Sigmoid colon (tissue), 7 donors: ENCODE results near the gene MGST2. TPM values are rescaled to one million over a fixed set of nuclear protein-coding genes. Genes with fewer than 3 reads are reported as not detected.
"Not testable (repeated sequence)": the region's sequence is repeated elsewhere in the genome, so short reads cannot be mapped to it uniquely, and the experiment has no call there.

ENCODE experiments used
- DNase-seq: peaks from one replicate; pipeline ENCODE4 v3.0.0-alpha.2; 2019
- H3K27ac ChIP-seq, 4 donors: fragments of 200-600 bp; sonication (generic); one replicate each; pipeline ENCODE4 v1.5.1; 2016 to 2019; ENCODE audit warnings: mild to moderate bottlenecking in 1 of 4
- H3K27me3 ChIP-seq, 3 donors: fragments of 200-600 bp; sonication (generic); one replicate each; pipeline ENCODE4 v1.5.1; 2019; ENCODE audit warnings: mild to moderate bottlenecking in 1 of 3
- H3K36me3 ChIP-seq, 4 donors: fragments of 200-600 bp; sonication (generic); one replicate each; pipeline ENCODE4 v1.5.1; 2016 to 2019
- H3K4me1 ChIP-seq, 4 donors: fragments of 200-600 bp; sonication (generic); one replicate each; pipeline ENCODE4 v1.5.1; 2017 to 2019
- H3K4me3 ChIP-seq, 4 donors: fragments of 200-600 bp; sonication (generic); one replicate each; pipeline ENCODE4 v1.5.1; 2017 to 2019; ENCODE audit warnings: mild to moderate bottlenecking in 2 of 4, moderate library complexity in 1 of 4
- H3K9me3 ChIP-seq, 4 donors: fragments of 200-600 bp in 3 of 4; sonication (generic) in 3 of 4; one replicate each; pipeline versions ENCODE4 v1.5.1 to v1.6.1; 2013 to 2019
- EP300 ChIP-seq, 4 donors: sonication (generic); formaldehyde crosslinking; IDR thresholded peaks; one replicate each; pipeline ENCODE4 v1.6.1; 2017; ENCODE audit warnings: antibody characterized with exemption in 4 of 4
- POLR2A ChIP-seq, 2 donors: fragments of 450-650 bp; IDR thresholded peaks; one replicate each; pipeline ENCODE4 v1.6.1; 2016; ENCODE audit warnings: antibody characterized with exemption in 2 of 2, mild to moderate bottlenecking in 2 of 2, moderate library complexity in 2 of 2
- POLR2AphosphoS5 ChIP-seq, 4 donors: sonication (generic); formaldehyde crosslinking; IDR thresholded peaks; one replicate each; pipeline ENCODE4 v1.6.1; 2017; ENCODE audit warnings: antibody characterized with exemption in 4 of 4
- WGBS, 2 donors: extraction: QIAGEN DNeasy Blood & Tissue Kit; methylation state at CpG; one replicate each; pipeline ENCODE4 v1.1.7; 2013; 5-methylcytosine and 5-hydroxymethylcytosine counted together
- intact Hi-C: fragments of 100-400 bp; cut with DNase I; formaldehyde crosslinking; loops from one replicate; pipeline ENCODE4 v1.15.1; 2023
- polyA plus RNA-seq, 3 donors: library from polyadenylated mRNA; stranded (reverse); fragments of 200-250 nt; gene quantifications; one replicate each; pipeline ENCODE4 v1.2.3, GENCODE V29; 2013
- total RNA-seq, 4 donors: library from RNA; depleted of rRNA; stranded (reverse); fragments of >200 nt; gene quantifications; one replicate each; pipeline ENCODE4 v1.1.0, GENCODE V29; 2016
- TF ChIP-seq, protein P1 (sequence below), 4 experiments: fragments of 450-650 bp in 3 of 4; fragments of 200-600 bp in 1 of 4; IDR thresholded peaks; one replicate each; pipeline ENCODE4 v1.5.1; 2016 to 2019; ENCODE audit warnings: antibody characterized with exemption in 4 of 4, mild to moderate bottlenecking in 3 of 4, moderate library complexity in 2 of 4
- donor health status: healthy with polysubstance abuse.
- donor health status: Bipolar disorder and iron deficiency.
- donor health status: healthy.

Gene MGST2
- total and polyA plus RNA-seq, 7 donors, result 30.8 to 143 (median 48.2) TPM

DNA sequence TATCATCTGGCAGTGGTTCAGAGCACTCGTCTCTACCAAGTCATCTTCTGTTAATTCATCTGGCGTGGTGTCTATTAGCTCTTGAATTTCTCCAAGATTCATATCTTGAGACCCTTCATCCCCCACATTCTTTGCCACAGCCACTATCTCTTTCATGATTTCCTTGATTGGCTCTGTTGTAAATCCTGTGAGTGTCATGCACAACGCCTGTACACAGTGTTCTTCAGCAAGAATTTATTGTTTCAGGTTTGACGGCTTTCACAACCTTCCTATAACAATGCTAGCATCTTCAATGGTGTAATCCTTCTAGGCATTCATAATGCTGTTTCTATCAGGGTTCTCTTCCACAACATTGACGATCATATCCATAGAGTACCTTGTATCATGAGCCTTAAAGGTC lies 30.9 kb downstream of the MGST2 start:
- Histone ChIP-seq H3K27me3 (no peaks in the 10 kb centered on the region), H3K27ac (no peak overlapping the region), H3K9me3 (peaks cover 0 to 3% (median 0%) of the 10 kb centered on the region in 4 donors), H3K4me1 (no peaks in the 10 kb centered on the region), H3K4me3 (no peak overlapping the region), H3K36me3 (peaks cover 0 to 33% (median 1%) of the 10 kb centered on the region in 4 donors)
- intact Hi-C loops, result no loop called here
- no peak for DNase-seq
- WGBS, 2 donors, result 95% methylated on average over 5 of the region's 5 CpGs
- TF ChIP-seq, protein P1, sequence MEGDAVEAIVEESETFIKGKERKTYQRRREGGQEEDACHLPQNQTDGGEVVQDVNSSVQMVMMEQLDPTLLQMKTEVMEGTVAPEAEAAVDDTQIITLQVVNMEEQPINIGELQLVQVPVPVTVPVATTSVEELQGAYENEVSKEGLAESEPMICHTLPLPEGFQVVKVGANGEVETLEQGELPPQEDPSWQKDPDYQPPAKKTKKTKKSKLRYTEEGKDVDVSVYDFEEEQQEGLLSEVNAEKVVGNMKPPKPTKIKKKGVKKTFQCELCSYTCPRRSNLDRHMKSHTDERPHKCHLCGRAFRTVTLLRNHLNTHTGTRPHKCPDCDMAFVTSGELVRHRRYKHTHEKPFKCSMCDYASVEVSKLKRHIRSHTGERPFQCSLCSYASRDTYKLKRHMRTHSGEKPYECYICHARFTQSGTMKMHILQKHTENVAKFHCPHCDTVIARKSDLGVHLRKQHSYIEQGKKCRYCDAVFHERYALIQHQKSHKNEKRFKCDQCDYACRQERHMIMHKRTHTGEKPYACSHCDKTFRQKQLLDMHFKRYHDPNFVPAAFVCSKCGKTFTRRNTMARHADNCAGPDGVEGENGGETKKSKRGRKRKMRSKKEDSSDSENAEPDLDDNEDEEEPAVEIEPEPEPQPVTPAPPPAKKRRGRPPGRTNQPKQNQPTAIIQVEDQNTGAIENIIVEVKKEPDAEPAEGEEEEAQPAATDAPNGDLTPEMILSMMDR (IDR thresholded peaks at IDR 0.05), result no peak
- TF ChIP-seq POLR2A (IDR thresholded peaks at IDR 0.05) (no peak), EP300 (IDR thresholded peaks at IDR 0.05) (no peak), POLR2AphosphoS5 (IDR thresholded peaks at IDR 0.05) (no peak)

DNA sequence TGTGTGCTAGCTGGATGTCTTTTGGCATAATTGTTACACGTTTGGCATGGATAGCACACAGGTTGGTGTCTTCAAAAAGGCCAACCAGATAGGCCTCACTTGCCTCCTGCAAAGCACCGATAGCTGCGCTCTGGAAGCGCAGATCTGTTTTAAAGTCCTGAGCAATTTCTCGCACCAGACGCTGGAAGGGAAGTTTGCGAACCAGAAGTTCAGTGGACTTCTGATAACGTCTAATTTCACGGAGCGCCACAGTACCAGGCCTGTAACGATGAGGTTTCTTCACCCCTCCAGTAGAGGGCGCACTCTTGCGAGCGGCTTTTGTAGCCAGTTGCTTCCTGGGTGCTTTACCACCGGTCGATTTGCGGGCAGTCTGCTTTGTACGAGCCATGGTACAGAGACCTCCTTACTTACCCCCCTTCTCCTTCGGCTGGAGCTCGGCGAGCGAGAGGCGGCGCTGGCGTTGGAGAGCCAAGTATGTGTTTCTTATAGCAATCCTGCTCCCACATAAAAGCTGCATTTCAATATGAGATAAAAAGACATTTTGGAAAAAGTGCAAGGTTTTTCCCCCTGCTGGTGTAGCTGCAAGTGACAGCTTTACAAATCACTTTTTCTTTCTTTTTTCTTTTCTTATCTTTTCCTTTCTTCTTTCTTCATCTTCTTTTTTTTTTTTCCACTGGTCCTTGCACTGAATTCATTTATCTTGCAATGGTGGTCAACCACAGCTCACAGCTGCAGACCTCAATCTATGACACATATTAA lies 32.7 kb downstream of the MGST2 start:
- H3K27me3 ChIP-seq, H3K4me3 ChIP-seq, intact Hi-C loops, H3K4me1 ChIP-seq, H3K27ac ChIP-seq, DNase-seq, H3K9me3 ChIP-seq: not testable (repeated sequence)
- H3K36me3 ChIP-seq, result peaks cover 0 to 33% (median 1%) of the 10 kb centered on the region in 4 donors
- WGBS, 2 donors, result 97% methylated on average over 18 to 19 of the region's 25 CpGs

DNA sequence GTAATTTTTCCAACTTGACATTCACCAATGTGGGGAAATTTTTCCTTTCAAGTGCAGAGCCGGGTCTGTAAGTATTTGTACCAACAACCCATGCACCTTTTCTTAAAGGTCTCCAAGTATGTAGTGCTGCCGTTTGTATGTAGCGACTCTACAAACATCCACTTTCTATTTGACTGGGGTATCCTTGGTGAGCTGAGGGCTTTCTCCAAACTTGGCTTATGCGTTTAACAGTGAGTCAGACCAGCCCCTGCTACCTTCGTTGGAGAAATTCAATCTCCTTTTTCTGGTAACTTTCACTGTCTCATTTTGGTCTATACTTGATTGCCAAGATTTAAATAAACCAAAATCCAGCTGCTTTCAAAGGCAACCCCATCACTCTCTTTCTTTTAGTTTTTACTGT lies 34.9 kb downstream of the MGST2 start:
- Histone ChIP-seq H3K9me3 (peaks cover 0 to 3% (median 0%) of the 10 kb centered on the region in 4 donors), H3K36me3 (peaks cover 0 to 46% (median 5%) of the 10 kb centered on the region in 4 donors), H3K4me1 (no peaks in the 10 kb centered on the region), H3K4me3 (no peak overlapping the region), H3K27ac (no peak overlapping the region), H3K27me3 (no peaks in the 10 kb centered on the region)
- DNase-seq, result no peak
- TF ChIP-seq POLR2AphosphoS5 (IDR thresholded peaks at IDR 0.05) (no peak), POLR2A (IDR thresholded peaks at IDR 0.05) (no peak), EP300 (IDR thresholded peaks at IDR 0.05) (no peak)
- TF ChIP-seq, protein P1 (IDR thresholded peaks at IDR 0.05), result no peak
- intact Hi-C loops, result no loop called here
- 84 to 90% methylated on average over 5 of the region's 5 CpGs for WGBS, 2 donors

DNA sequence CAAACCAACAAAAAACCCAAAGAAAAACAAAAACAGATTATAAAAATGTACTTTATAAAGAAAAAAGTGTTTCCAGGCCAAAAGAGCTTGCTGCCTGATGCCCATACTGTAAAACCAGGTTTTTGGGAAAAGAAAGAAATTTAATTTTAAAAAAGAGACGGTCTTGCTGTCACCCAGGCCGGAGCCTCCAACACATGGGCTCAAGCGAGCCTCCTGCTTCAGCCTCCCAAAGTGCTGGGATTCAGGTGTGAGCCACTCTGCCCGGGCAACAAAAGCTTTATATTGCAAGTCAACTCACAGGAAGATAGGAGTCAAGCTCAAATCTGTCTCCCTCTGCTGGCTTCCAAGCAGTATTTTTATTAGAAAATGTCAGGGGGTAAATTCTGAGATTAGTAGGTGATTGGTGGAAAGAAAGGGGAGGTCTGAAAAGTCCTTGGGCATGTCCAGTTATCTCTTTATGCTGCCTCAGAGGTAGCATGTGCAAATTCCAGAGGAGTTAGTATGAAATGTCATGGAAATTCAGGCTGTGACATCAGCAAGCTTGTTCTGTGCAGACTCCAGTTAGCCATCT lies 39.4 kb downstream of the MGST2 start:
- TF ChIP-seq POLR2A (IDR thresholded peaks at IDR 0.05) (no peak), POLR2AphosphoS5 (IDR thresholded peaks at IDR 0.05) (no peak), EP300 (IDR thresholded peaks at IDR 0.05) (no peak)
- TF ChIP-seq, protein P1 (IDR thresholded peaks at IDR 0.05), result no peak
- no peak for DNase-seq
- Histone ChIP-seq H3K27ac (no peak overlapping the region), H3K4me1 (no peaks in the 10 kb centered on the region), H3K9me3 (no peaks in the 10 kb centered on the region), H3K27me3 (no peaks in the 10 kb centered on the region), H3K36me3 (peaks cover 0 to 34% (median 3%) of the 10 kb centered on the region in 4 donors), H3K4me3 (no peak overlapping the region)
- intact Hi-C loops, result no loop called here
- WGBS, 2 donors, result 97% methylated on average over 4 of the region's 4 CpGs

DNA sequence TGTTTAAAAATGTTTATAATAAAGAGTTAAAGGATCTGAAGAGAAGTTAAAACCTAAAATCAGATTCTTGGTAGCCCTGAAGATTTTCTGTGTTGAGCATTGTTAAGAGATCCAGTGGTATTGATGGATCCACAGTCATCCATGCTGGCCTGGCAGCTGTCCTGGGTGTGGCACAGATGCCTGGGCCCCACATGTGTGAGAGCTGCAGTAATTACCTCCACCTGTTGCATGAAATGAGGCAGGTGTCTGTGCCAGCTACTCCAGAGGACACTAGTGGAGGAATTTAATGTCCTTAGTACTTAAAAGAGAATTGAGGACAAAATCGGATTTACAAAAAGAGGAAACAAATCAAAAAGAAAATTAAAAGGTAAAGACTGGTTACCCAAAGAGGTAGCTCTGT lies 44.0 kb downstream of the MGST2 start:
- TF ChIP-seq POLR2A (IDR thresholded peaks at IDR 0.05), result no peak
- no peak for TF ChIP-seq EP300 (IDR thresholded peaks at IDR 0.05)
- intact Hi-C loops, result no loop called here
- Histone ChIP-seq H3K4me1 (peaks cover 0 to 27% (median 20%) of the 10 kb centered on the region in 4 donors), H3K4me3 (no peak overlapping the region), H3K9me3 (no peaks in the 10 kb centered on the region), H3K27ac (no peak overlapping the region), H3K36me3 (peaks cover 0 to 16% (median 0%) of the 10 kb centered on the region in 4 donors), H3K27me3 (no peaks in the 10 kb centered on the region)
- WGBS, 2 donors, result 30 to 75% methylated on average over 1 of the region's 1 CpG
- no peak for DNase-seq
